Endometrial microvascular endothelial cells (primary cell): ENCODE data around the gene ST6GALNAC5. TPM values are rescaled to one million over a fixed set of nuclear protein-coding genes. Genes with fewer than 3 reads are reported as not detected.

Source experiments
- in situ Hi-C: cut with HindIII; loops from 2 replicates; pipeline ENCODE4 v1.10.0; 2017; ENCODE audit warnings: low sequenced_read_pairs, low pct_unique_long_range_greater_than_20kb; ENCODE audit errors: inconsistent ontology term
- total RNA-seq: library from RNA; depleted of rRNA; stranded (reverse); fragments of >200 nt; gene quantifications from one replicate; pipeline ENCODE4 v1.2.3, GENCODE V29; 2015; ENCODE audit errors: inconsistent ontology term

Gene ST6GALNAC5
- total RNA-seq, 1 donor from 2014 or later, result not detected

DNA sequence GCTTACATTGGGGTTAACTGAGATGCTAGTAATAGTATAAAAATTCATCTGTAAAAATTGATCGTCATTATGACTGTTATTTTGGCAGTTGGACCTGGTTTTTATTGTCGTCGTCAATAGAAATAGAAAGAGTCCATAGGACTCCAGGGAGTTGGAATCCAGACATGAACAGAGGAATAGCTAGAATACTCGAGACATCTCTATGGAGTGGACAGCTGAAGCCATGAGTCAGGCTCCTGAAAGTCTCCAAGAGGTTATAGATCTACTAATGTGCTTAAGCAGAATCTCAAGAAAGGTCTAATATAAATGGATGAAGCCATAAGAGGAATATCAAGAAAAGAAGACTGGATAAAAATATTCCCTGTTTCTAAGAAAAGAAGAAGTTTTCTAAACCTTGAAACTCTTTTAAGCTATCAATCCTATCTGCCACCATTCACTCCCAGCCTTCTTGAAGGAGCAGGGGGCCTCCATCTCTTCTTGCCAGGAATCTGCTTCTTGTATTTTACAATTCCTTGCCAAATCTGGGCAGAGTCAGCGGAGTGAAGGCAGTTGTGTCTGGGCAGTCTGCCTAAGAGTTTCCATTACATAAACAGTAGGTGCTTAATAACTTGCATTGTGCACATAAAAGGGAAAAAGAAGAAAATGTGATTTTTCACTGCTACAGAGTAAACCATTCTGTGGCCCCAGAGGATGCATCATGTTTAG lies 163.3 kb downstream of the ST6GALNAC5 start:
- in situ Hi-C loops, result no loop called here

DNA sequence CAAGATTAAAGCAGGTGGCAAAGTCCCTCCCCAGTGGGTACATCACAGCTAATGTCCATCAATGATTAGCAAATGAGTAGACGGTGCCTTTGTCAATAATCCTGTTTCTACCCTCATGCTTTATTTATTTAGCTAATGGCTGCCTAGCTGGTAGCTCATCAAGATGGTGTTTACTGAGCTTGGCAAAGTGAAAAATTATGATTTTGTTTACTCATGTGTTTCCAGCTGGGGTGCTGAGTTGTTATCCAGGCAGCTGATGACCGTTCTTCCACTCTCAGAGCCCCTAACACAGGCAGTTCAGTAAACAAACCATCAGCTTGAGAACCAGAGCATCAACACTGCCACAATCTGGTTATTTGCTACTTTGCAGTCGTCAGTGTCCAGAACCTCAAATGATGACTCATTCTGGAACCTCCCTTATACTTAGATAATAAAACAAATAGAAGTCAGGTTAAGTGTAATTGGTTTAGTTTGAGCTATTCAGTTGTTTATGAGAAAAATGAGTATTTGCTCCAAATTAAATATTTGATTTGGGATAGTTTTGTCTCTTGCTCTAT lies 163.9 kb downstream of the ST6GALNAC5 start:
- in situ Hi-C loops, result no loop called here

DNA sequence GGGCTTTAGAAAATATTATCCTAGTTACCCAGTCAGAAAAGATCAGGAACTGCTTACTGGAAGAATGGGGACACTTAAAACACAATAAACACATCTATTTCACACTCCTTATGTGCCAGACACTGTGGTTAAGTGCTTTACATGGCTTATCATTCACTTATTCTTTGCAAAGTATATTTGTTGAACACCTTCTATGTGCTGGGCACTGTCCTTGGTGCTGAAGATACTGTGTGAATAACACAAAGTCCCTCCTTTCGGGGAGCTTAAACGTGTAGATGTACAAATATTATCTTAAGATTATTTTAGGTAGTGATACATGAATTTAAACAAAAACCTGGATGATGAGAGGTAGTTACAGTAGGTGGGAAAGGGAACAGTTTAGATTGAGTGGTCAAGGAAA lies 169.3 kb downstream of the ST6GALNAC5 start:
- in situ Hi-C loops, result no loop called here

DNA sequence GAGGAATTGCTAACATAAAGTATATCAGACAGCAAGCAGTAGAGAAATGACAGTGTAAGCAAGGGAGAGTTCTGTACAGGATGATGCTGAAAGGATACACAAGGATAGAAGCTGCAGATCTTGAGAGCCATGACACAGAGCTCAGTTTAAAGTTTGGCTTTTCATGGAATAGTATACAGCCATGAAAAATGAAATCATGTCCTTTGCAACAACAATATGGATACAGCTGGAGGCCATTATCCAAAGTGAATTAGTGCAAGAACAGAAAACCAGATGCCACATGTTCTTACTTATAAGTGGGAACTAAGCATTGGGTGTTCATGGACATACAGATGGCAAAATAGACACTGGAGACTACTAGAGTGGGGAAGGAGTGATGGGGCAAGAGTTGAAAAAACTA lies 169.8 kb downstream of the ST6GALNAC5 start:
- in situ Hi-C loops, result no loop called here

DNA sequence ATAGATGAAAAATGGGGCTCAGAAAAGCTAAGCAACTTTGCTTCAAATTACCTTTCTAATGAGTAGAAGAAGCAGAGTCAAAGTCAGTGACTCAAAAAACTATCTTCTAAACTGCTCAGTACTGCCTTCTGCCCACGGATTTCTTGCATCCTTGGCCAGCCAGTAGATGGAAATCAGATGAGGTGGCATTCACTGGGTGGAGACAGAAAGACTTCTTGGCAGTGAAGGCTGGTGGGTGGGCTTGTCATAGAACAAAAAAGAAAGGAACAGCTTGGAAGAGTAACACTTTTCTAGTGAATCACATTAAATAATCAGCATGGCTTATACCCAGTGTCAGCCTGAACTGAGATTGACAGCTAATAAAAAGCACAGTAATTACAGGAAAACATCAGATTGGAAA lies 170.7 kb downstream of the ST6GALNAC5 start:
- in situ Hi-C loops, result no loop called here

DNA sequence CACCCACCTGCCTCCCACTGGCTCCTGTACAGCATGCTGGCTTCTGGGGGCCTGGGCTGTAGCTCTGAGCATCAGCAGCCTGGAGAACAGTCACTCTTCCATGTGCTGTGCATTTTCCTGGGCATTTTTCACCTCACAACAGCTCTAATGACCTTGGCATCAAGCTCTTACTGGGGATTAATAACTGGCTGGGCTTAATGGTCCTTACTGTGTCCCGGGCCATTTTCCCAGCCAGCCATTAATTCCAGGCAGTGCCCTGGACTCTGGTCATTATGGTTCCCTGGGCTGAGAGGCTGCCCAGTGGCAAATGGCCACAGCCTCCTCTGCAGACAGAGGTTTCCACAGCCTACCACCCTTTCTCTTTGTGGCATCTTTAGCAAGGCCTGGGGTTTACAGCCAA lies 171.8 kb downstream of the ST6GALNAC5 start:
- in situ Hi-C loops, result no loop called here

DNA sequence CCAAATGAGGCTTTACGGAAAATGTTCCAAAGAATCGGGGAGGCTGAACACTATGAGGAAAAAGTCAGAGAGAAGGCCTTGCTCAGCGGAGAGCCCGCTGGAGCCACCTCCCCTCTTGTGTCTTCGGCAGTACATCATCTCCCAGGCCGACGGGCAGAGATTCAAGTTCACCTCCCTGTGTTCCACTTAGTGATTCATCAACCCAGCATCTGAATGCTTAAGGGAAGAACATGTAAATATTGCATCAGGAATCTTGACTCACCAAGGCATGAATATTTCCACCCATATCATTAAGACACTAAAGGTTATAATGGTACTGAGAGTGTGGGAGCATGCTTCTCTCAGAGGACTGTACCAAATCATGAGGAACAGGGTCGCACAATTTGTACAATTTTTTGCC lies 172.5 kb downstream of the ST6GALNAC5 start:
- in situ Hi-C loops, result no loop called here

DNA sequence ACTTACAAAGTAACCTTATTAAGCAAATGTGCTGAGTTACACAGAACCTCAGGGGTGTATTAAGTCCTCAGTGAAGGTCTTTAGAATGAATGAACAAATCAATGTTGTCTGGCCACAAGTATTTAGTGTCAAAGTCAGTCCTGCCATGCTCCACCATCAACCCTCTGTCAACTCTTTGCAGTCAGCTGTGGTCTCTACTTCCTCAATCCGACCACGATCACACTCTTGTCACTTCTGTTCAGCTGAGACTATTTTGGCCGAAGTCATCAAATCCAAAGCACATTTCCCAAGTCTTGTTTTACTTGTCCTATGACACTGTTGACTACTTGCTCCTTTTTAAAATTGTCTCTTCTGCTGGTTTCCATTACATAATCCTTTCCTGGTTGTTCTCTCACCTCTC lies 173.5 kb downstream of the ST6GALNAC5 start:
- in situ Hi-C loops, result no loop called here

DNA sequence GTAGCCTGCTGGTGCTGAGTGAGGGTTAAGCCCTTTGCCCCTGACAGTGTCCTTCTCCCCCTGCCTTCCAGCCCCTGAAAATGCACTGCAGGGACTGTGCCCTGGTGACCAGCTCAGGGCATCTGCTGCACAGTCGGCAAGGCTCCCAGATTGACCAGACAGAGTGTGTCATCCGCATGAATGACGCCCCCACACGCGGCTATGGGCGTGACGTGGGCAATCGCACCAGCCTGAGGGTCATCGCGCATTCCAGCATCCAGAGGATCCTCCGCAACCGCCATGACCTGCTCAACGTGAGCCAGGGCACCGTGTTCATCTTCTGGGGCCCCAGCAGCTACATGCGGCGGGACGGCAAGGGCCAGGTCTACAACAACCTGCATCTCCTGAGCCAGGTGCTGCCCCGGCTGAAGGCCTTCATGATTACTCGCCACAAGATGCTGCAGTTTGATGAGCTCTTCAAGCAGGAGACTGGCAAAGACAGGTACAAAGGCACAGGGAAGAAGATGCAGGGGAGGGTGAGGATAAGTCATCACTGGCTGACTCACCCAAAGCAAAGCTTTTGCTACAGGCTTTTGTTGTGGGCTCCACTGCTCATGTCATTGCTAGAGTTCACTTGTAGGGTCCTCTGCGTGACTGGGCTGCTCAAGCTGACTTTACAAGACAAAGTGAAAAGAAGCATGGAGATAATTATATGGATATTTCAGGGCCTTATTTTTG lies 177.0 kb downstream of the ST6GALNAC5 start:
- in situ Hi-C loops, result no loop called here

DNA sequence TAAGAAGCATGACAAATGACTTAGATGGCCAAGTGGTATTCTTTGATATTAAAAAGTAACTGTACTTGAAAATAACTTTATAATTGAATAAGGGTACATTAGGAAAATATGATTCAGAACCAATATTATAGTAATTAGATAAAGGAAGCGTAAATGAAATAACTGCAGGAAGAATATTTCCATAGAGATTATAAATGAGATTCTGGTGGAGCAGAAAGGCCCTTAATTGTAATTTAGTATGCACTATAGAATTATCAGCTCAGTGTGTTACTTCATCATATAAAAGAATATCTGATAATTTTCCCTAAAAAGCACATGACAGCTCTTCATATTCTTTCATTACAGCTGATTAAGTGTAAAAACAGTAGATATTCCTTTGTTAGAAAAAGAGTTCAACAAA lies 180.3 kb downstream of the ST6GALNAC5 start:
- in situ Hi-C loops, result no loop called here

DNA sequence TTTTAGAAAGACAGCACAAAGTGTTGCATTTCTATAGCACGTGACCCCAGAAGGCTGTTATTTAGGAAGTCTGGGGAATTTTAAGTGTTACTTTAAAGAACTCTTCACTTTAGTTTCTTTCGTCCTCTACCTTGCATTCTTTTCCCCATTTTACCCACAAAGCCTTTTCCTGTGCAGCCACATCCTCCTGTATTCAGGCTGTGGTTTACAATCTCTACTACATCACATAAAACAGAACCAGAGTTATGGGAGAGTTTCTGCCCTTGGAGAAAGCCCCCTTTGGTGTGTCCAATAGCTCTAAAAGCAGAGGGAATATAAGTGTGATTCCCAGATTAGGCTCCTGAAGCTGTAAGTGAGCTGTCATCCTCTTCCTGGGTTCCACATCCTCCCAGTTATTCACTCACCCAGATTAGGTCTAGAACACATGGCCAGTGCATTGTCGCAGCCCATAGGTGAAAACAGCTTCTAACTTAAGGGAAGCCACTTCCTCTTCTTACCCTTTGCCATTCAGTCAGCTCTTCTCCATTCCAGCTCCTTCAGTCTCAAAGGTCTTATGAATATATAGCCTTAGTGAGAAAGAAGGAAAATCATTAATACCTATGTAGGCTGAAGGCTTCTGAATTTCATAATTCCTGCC lies 180.8 kb downstream of the ST6GALNAC5 start:
- in situ Hi-C loops, result no loop called here

DNA sequence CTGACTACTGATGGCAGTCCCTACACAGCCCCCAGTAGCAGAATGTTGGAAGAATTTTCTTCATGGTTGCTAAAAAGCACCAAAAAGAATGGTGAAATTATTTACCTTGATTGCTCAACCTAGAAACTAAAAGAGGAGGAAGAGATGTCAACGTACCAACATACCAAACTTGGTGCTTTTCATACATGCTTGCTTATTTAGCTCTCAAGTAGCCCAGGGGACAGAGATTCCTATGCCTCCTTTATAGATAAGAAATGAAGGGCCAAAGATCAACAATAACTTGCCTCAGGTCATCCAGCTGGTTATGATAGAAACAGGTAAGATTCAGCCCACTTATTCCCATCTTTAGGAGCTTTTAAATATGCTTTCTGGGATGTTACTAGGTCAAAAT lies 181.3 kb downstream of the ST6GALNAC5 start:
- in situ Hi-C loops, result no loop called here

DNA sequence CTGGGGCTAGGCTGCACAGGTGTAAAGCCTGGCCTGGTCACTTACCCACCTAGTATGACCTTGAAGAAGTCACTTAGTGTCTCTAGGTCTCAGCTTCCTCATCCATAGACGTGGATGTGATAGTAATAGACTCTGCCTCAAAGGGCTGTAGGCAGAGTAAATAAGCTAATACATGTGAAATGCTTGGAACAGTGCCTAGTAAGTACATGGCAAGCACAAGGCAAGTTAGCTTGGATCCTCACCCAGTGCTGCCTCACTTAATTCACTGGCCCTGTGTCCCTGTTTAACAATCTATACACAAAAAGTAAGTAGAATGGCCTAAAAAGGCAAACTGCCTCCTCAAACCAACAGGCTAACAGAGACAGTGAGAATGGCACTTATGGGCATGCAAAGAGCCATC lies 184.1 kb downstream of the ST6GALNAC5 start:
- in situ Hi-C loops, result no loop called here

DNA sequence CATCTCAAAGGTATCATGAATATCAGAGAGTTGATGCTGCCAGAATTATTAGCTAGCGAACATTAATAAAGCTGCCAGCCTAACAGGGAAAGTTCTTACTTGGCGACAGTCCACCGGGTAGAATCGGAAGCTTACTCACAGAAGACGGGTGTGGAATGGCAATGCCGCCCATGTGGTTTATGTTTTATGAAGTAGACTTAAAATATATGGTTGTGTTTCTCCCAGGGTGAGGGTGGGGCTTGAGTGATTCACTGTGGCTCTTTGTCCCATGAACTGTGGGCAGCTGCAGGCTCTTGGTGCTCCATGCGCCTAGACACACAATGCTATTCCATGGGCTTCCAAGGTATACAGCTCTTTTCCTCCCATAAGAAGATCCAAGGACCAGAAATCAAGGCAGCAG lies 189.2 kb downstream of the ST6GALNAC5 start:
- in situ Hi-C loops, result no loop called here

DNA sequence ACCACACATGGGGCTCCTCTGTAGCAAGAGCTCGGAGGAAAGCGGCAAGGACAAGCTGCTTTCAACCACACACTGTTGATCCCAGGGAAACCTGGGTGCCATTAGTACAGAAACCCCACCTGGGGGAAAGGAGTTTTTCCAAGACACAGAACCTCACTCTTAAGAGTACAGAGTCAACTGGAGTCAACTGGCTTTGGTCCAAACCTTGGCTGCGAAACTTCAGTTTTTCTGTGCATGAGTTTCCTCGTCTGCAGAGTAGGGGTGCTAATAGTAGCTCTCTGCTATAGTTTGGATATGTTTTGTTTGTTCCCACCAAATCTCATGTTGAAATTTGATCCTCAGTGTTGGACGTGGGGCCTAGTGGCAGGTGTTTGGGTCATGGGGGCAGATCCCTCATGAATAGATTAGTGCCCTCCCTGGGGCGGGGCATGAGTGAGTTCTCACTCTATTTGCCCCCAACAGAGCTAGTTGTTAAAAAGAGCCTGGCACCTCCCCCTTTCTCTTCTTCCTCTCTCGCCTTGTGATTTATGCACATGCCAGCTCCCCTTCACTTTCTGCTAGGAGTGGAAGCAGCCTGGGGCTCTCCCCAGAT lies 190.8 kb downstream of the ST6GALNAC5 start:
- in situ Hi-C loops, result no loop called here

DNA sequence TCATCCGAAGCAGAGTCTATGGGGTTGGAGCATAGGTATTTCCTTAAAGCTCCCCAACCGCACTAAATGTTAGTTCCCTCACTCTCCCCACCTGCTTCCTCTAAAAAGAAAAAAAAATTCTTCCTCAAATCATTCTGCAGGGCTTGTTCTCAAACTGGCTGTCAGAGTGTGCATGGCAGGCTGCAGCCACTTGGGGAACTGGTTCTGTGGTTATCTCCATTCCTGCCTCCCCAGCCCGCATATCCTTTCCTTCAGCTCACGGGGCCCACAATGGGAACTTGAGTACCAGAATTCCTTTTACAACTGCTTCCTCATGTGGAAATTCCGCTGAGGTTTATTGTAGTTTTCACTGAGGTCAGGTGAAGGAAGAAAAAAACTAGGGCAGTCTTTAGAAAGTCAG lies 192.7 kb downstream of the ST6GALNAC5 start:
- in situ Hi-C loops, result no loop called here

DNA sequence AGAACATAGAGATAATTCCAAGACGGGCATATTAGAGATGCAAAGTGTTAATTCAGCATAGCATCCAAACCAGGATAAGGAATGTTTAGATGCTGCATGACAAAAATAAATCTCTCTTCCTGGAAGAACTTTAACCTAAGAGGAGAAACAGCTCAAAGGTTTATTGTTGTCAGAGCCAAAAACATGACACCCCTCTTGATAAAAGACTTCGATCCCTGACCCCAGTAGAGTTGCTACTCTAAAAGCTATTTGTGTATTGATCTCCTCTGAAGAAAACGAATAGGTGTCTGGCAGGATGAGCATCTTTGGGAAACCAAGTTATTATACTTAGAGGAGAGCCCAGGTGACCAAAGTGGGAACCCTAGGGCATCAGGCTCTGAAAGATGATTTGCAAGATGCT lies 193.9 kb downstream of the ST6GALNAC5 start:
- in situ Hi-C loops, result no loop called here

DNA sequence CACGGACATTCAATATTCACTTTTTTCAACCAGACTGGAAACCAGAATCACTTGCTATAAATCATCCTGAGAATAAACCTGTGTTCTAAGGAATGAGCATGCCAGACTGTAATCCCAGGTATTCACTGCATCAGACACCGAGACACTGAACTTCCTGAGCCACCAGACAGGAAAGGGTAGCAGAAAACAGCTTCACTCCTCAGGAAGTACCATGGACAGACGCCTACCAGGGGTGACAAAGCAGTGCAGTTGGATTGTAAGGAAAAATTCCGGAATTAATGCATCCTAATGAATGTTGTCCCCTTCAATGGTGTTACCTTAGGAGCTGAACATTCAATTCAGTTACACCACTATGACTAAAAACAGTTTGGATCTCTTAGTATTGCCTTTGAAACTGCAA lies 195.8 kb downstream of the ST6GALNAC5 start:
- in situ Hi-C loops, result no loop called here

DNA sequence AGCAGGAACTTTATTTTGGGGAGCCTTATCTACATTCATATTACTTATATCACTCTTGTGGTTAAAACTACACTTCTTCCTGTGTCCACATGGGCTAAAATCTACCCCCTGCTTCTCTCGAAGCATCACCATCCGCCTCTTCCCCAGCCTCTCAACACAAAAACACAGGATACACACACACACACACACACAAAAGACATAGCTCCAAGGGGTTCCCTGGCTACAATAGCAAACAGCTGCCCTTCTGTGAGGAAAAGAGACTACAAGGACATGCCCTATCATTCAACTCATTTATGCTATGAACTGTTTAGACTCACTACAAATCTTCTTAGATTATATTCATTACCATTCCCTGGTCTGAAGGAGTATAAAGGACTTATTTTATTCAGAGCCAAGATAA lies 197.0 kb downstream of the ST6GALNAC5 start:
- in situ Hi-C loops, result no loop called here
